Measurements from ENCODE around the gene AMELX. TPM values are rescaled to one million over a fixed set of nuclear protein-coding genes. Genes with fewer than 3 reads are reported as not detected.

AMELX gene
- total and polyA plus RNA-seq, 2 of the 8 experiments (the other 6 are each of a cell fraction or from before 2014, with no cell fraction given): not detected

- Histone ChIP-seq H3K9ac (replicated peaks in 1 of 4; ENCODE audit: extremely low read depth in 1 of 4, low read depth in 3 of 4, low read length in 3 of 4) (no peak overlapping the region), H2AFZ (ENCODE audit: low read length) (no peak overlapping the region), H3K27me3 (replicated peaks in 1 of 4; ENCODE audit: control insufficient read depth in 3 of 4, extremely low read depth in 1 of 4, insufficient read depth in 3 of 4, low read length in 3 of 4) (no peaks in the 10 kb centered on the region), H3K23me2 (ENCODE audit: low read depth, low read length) (no peaks in the 10 kb centered on the region), H3K56ac (replicated peaks; ENCODE audit: insufficient read length, low read depth, low read length) (no peak overlapping the region), H2AK5ac (ENCODE audit: low read depth, low read length) (no peak overlapping the region), H3K4ac (replicated peaks; ENCODE audit: insufficient read length, low read depth, low read length) (no peak overlapping the region), H3K4me1 (replicated peaks in 1 of 4; ENCODE audit: control insufficient read depth in 3 of 4, insufficient read depth in 4 of 4, low read length in 3 of 4) (peaks cover 0 to 9% (median 0%) of the 10 kb centered on the region in 4 experiments; a peak in 2 of 7 replicates), H3K79me2 (ENCODE audit: control insufficient read depth in 1 of 2, insufficient read depth in 2 of 2, low read length in 2 of 2) (no peaks in the 10 kb centered on the region), H3K79me1 (ENCODE audit: low read depth, low read length) (no peaks in the 10 kb centered on the region), H3K4me3 (ENCODE audit: extremely low read depth in 1 of 4, insufficient read depth in 2 of 4, low read depth in 3 of 4, low read length in 4 of 4) (no peak overlapping the region), H2BK120ac (replicated peaks; ENCODE audit: low read depth, low read length) (no peak overlapping the region), H4K8ac (ENCODE audit: extremely low read depth, insufficient read depth, low read length) (no peak overlapping the region), H3K4me2 (ENCODE audit: insufficient read depth in 1 of 2, low read depth in 2 of 2, low read length in 2 of 2) (no peak overlapping the region), H4K91ac (replicated peaks; ENCODE audit: insufficient read length, low read length) (no peak overlapping the region), H2BK15ac (ENCODE audit: low read length) (no peak overlapping the region), H4K20me1 (replicated peaks in 1 of 2; ENCODE audit: control insufficient read depth in 1 of 2, insufficient read depth in 2 of 2, low read length in 2 of 2) (no peaks in the 10 kb centered on the region), H2BK20ac (ENCODE audit: low read length) (no peak overlapping the region), H4K5ac (ENCODE audit: insufficient read length, low read depth, low read length) (no peak overlapping the region), H2BK5ac (ENCODE audit: low read depth, low read length) (no peak overlapping the region), H3K9me3 (ENCODE audit: insufficient read depth in 2 of 2, low read depth in 1 of 2, low read length in 1 of 2) (no peaks in the 10 kb centered on the region), H3K27ac (ENCODE audit: low read depth, low read length) (no peak overlapping the region), H3K23ac (ENCODE audit: insufficient read length) (no peak overlapping the region), H3K36me3 (ENCODE audit: control insufficient read depth in 2 of 4, insufficient read depth in 4 of 4, low read length in 3 of 4) (no peaks in the 10 kb centered on the region), H2BK12ac (ENCODE audit: low read depth, low read length) (no peak overlapping the region), H3K18ac (ENCODE audit: extremely low read depth, low read length) (no peak overlapping the region), H3K14ac (ENCODE audit: insufficient read length) (no peak overlapping the region)
- FAIRE-seq (no peak), DNase-seq (ENCODE audit: low read depth in 1 of 2, low spot score in 2 of 2) (no peak)
- ChIA-PET CTCF (ENCODE audit: partially characterized antibody) (no interaction called here), POLR2A (ENCODE audit: partially characterized antibody) (no interaction called here)
- 100% methylated on average over 1 of the region's 5 CpGs; no CpG with 5 or more reads in 1 of the 2 experiments for WGBS, 2 experiments (ENCODE audit: extremely low coverage in 1 of 2, insufficient coverage in 1 of 2, insufficient read length in 1 of 2, insufficient replicate concordance in 2 of 2, low coverage in 1 of 2, low lambda C conversion rate in 2 of 2, missing lambda C conversion rate in 1 of 2)
- TF ChIP-seq CTCF (IDR thresholded peaks at IDR 0.05; ENCODE audit: control extremely low read depth in 1 of 3, insufficient read depth in 1 of 3, low read depth in 1 of 3, low read length in 3 of 3) (no peak), SAP30 (IDR thresholded peaks at IDR 0.05; ENCODE audit: insufficient read depth, insufficient replicate concordance, low read length) (no peak), TCF12 (IDR thresholded peaks at IDR 0.05; ENCODE audit: low read depth, low read length) (no peak), ATF3 (IDR thresholded peaks at IDR 0.05; ENCODE audit: insufficient read depth, low read depth, low read length) (no peak), TEAD4 (IDR thresholded peaks at IDR 0.05; ENCODE audit: low read depth, low read length) (no peak), FOSL1 (IDR thresholded peaks at IDR 0.05; ENCODE audit: insufficient read depth, low read depth, low read length) (no peak), SP4 (IDR thresholded peaks at IDR 0.05; ENCODE audit: low read length) (no peak), RNF2 (IDR thresholded peaks at IDR 0.05; ENCODE audit: borderline replicate concordance, low read depth, low read length, missing control alignments, poor library complexity, severe bottlenecking) (no peak), E2F6 (IDR thresholded peaks at IDR 0.05) (no peak), MAX (IDR thresholded peaks at IDR 0.05) (no peak)
Observed at GRCh38 chrX:11309220-11309619, 16.0 kb downstream of the AMELX start.
